GM12878 (cell line): ENCODE results near the gene MTMR6. TPM values are rescaled to one million over a fixed set of nuclear protein-coding genes. Genes with fewer than 3 reads are reported as not detected.

Experiments used
- ATAC-seq: fragments of 200-7000 bp; cut with Tn5 transposase; 3 replicates; pipeline ENCODE4 v1.9.1; 2020; ENCODE audit warnings: mild to moderate bottlenecking, moderate library complexity
- BruUV-seq: library from RNA; stranded (reverse); fragments of 400-500 nt; replicated peaks from 2 replicates; lab custom pipeline; 2021; lab: Mats Ljungman, UMichigan
- CTCF ChIA-PET: fragments of 300-600 bp; sonication (Branson Sonifier 250); formaldehyde crosslinking; extraction: SDS; loops from one replicate; lab custom pipeline; 2021; ENCODE audit warnings: inconsistent platforms; lab: Yijun Ruan, JAX
- POLR2A ChIA-PET: fragments of 350-600 bp; formaldehyde crosslinking; extraction: SDS; loops from one replicate; lab custom pipeline; 2021; ENCODE audit warnings: inconsistent platforms; lab: Charles Lee
- RAD21 ChIA-PET: fragments of 300-600 bp; sonication (Branson Sonifier 250); formaldehyde crosslinking; loops from one replicate; lab custom pipeline; 2023; ENCODE audit warnings: antibody characterized with exemption; ENCODE audit not compliant: unreplicated experiment; lab: Charles Lee
- SMC1A ChIA-PET: fragments of 300-600 bp; sonication (Branson Sonifier 250); formaldehyde crosslinking; loops from one replicate; lab custom pipeline; 2023; ENCODE audit not compliant: unreplicated experiment, uncharacterized antibody; lab: Charles Lee
- DNase-seq: peaks from one replicate; pipeline ENCODE4 v3.0.0-alpha.2; 2011; ENCODE audit warnings: low read depth, low spot score
- FAIRE-seq: peaks from 3 replicates; lab custom pipeline; 2011; peaks lifted over from hg19 to GRCh38; lab: Jason Lieb, UNC
- H2AFZ ChIP-seq: 2 replicates; pipeline ENCODE4 v1.6.0; 2011; ENCODE audit warnings: low read depth, low read length, control low read depth; ENCODE audit not compliant: control insufficient read depth
- H3K27ac ChIP-seq: 2 replicates; pipeline ENCODE4 v1.5.1; 2011; ENCODE audit warnings: control low read depth; ENCODE audit not compliant: control insufficient read depth, insufficient read depth
- H3K27me3 ChIP-seq, 2 experiments: replicated peaks in 1 of 2; 2 replicates each; pipeline versions ENCODE4 v1.6.0 to v1.6.1; 2011; ENCODE audit warnings: low read length in 1 of 2; ENCODE audit not compliant: control insufficient read depth in 2 of 2, insufficient read depth in 2 of 2
- H3K36me3 ChIP-seq, 2 experiments: 2 replicates each; pipeline ENCODE4 v1.5.1; 2011; ENCODE audit warnings: low read length in 1 of 2; ENCODE audit not compliant: control insufficient read depth in 2 of 2, insufficient read depth in 2 of 2
- H3K4me1 ChIP-seq: 2 replicates; pipeline ENCODE4 v1.6.1; 2011; ENCODE audit warnings: mild to moderate bottlenecking, low read length, moderate library complexity, mixed read lengths; ENCODE audit not compliant: control insufficient read depth, insufficient read depth
- H3K4me2 ChIP-seq: 2 replicates; pipeline ENCODE4 v1.6.0; 2011; ENCODE audit warnings: control low read depth; ENCODE audit not compliant: control insufficient read depth, insufficient read depth
- H3K4me3 ChIP-seq: fragments of 200-600 bp; sonication (generic); 2 replicates; pipeline ENCODE4 v1.5.1; 2016
- H3K79me2 ChIP-seq: 2 replicates; pipeline ENCODE4 v1.6.0; 2011; ENCODE audit warnings: low read length; ENCODE audit not compliant: control insufficient read depth, insufficient read depth
- H3K9ac ChIP-seq: 2 replicates; pipeline ENCODE4 v1.8.0; 2011; ENCODE audit warnings: low read length, control low read depth, mixed read lengths; ENCODE audit not compliant: control insufficient read depth, insufficient read depth
- H3K9me3 ChIP-seq: replicated peaks from 3 replicates; pipeline ENCODE4 v1.5.1; 2011; ENCODE audit warnings: mild to moderate bottlenecking, low read length; ENCODE audit not compliant: control insufficient read depth, insufficient read depth
- H4K20me1 ChIP-seq: 2 replicates; pipeline ENCODE4 v1.6.0; 2011; ENCODE audit not compliant: control insufficient read depth, insufficient read depth
- CHD1 ChIP-seq: IDR thresholded peaks from 2 replicates; pipeline ENCODE4 v1.6.1; 2012; ENCODE audit warnings: low read depth, low read length, improper control_type of control experiment
- EP300 ChIP-seq, 2 experiments: fragments of 150-350 bp in 1 of 2; IDR thresholded peaks; 2 replicates each; pipeline ENCODE4 v1.6.1; 2011 to 2012; ENCODE audit warnings: low read depth in 2 of 2, low read length in 2 of 2, borderline replicate concordance in 1 of 2, improper control_type of control experiment in 1 of 2, inconsistent platforms in 1 of 2; ENCODE audit not compliant: control insufficient read depth in 1 of 2
- GABPA ChIP-seq: IDR thresholded peaks from 2 replicates; pipeline ENCODE4 v1.6.1; 2014; ENCODE audit warnings: antibody characterized with exemption, low read depth, mild to moderate bottlenecking, inconsistent platforms
- LARP7 ChIP-seq: fragments of 450-650 bp; IDR thresholded peaks from 2 replicates; pipeline ENCODE4 v1.6.1; 2017; ENCODE audit warnings: mild to moderate bottlenecking
- RAD51 ChIP-seq: fragments of 450-650 bp; IDR thresholded peaks from 2 replicates; pipeline ENCODE4 v1.6.1; 2016; ENCODE audit warnings: moderate library complexity, mild to moderate bottlenecking, inconsistent platforms
- SMAD5 ChIP-seq: IDR thresholded peaks from 2 replicates; pipeline ENCODE4 v1.6.1; 2016; ENCODE audit warnings: antibody characterized with exemption, low read depth
- SMC3 ChIP-seq: IDR thresholded peaks from 2 replicates; pipeline ENCODE4 v1.6.1; 2011; ENCODE audit warnings: low read length, improper control_type of control experiment, borderline replicate concordance
- SPI1 ChIP-seq: IDR thresholded peaks from 2 replicates; pipeline ENCODE4 v1.6.1; 2011; ENCODE audit warnings: low read depth, mild to moderate bottlenecking, low read length, moderate library complexity, borderline replicate concordance; ENCODE audit not compliant: insufficient read depth
- SUPT20H ChIP-seq: IDR thresholded peaks from 2 replicates; pipeline ENCODE4 v1.6.1; 2011; ENCODE audit warnings: low read depth, mild to moderate bottlenecking, low read length, moderate library complexity, borderline replicate concordance; ENCODE audit not compliant: control insufficient read depth
- YBX1 ChIP-seq: fragments of 450-650 bp; IDR thresholded peaks from 2 replicates; pipeline ENCODE4 v1.6.1; 2016; ENCODE audit warnings: antibody characterized with exemption
- ZNF384 ChIP-seq: IDR thresholded peaks from 2 replicates; pipeline ENCODE4 v1.6.1; 2012; ENCODE audit warnings: low read depth, mild to moderate bottlenecking, low read length, improper control_type of control experiment, borderline replicate concordance
- WGBS: methylation state at CpG from one replicate; pipeline ENCODE4 v1.1.6; 2016; ENCODE audit warnings: low lambda C conversion rate; ENCODE audit not compliant: insufficient replicate concordance, insufficient coverage; ENCODE audit errors: missing lambda C conversion rate; 5-methylcytosine and 5-hydroxymethylcytosine counted together
- in situ Hi-C: fragments of 300-500 bp; cut with MboI; formaldehyde crosslinking; loops from 9 replicates; pipeline ENCODE4 v1.14.3; 2018; ENCODE audit warnings: mixed read lengths
- intact Hi-C: fragments of 100-400 bp; cut with micrococcal nuclease; formaldehyde crosslinking; loops from one replicate; pipeline ENCODE4 v1.14.2; 2022; ENCODE audit not compliant: unreplicated experiment
- polyA plus RNA-seq, 11 experiments: library from polyadenylated mRNA; depleted of rRNA in 4 of 11; unstranded in 6 of 11; stranded (reverse) in 5 of 11; fragments of >200 nt; fragmentation: Nextera tagmentation in 4 of 11; fragmentation: Illumina TruSeq in 1 of 11; extraction: Ambion mirVana in 4 of 11; extraction: Trizol in 1 of 11; gene quantifications; 1 replicate in 1 of 11; 2 replicates in 10 of 11; pipeline versions ENCODE4 v1.2.1 to v1.2.3, GENCODE V29; 2011 to 2016; ENCODE audit warnings: inconsistent platforms in 2 of 11, missing spikeins in 2 of 11, low read depth in 1 of 11
- total RNA-seq, 4 experiments: library from RNA; depleted of rRNA in 3 of 4; stranded (reverse); fragments of >200 nt in 3 of 4; fragmentation: Illumina TruSeq in 1 of 4; extraction: Trizol in 1 of 4; gene quantifications; 2 replicates each; pipeline versions ENCODE4 v1.2.1 to v1.2.3, GENCODE V29; 2013 to 2021
- TF ChIP-seq, protein P1 (sequence below): fragments of 450-650 bp; IDR thresholded peaks from 2 replicates; pipeline ENCODE4 v1.6.1; 2017; ENCODE audit warnings: low read depth, mild to moderate bottlenecking, moderate library complexity
- TF ChIP-seq, protein P2 (sequence below): IDR thresholded peaks from 2 replicates; pipeline ENCODE4 v1.6.1; 2012; ENCODE audit warnings: improper control_type of control experiment, low read depth, low read length; ENCODE audit not compliant: insufficient replicate concordance

MTMR6 gene
- total and polyA plus RNA-seq, 10 of the 15 experiments (the other 5 are each of a cell fraction or from before 2014, with no cell fraction given) = 9.8 to 24.2 (median 16.0) TPM

DNA sequence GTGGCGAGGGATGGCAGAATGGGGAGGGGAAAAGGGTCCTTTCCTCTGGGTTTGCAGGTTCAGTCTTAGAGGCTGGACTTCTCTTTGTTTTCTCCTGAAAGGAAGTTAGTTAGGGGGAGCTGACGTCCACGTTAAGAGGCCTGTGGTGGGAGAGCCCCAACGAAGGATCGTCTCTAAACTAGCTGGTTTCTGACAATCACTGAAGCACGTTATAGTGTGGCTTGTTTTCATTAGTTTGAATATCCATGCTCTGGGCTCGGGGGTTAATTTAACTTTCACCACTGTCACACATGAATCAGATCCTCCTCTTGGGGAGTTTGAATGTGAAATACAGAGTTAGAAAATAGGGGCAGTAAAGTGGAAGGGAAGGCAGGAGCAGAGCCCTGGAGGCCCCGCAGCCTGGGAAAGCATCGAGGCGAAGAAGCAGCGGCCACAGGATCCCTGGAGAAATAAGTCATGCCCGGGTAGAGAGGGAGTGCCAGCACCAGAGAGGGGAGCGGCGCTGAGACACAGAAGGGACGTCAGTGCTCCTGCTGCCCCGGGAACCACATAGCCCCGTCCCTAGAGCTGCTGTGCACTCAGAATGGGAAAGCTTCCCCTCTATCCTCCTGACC lies 84.1 kb downstream of the MTMR6 start (continued):
- TF ChIP-seq ZNF384 (no peak), YBX1 (no peak)

DNA sequence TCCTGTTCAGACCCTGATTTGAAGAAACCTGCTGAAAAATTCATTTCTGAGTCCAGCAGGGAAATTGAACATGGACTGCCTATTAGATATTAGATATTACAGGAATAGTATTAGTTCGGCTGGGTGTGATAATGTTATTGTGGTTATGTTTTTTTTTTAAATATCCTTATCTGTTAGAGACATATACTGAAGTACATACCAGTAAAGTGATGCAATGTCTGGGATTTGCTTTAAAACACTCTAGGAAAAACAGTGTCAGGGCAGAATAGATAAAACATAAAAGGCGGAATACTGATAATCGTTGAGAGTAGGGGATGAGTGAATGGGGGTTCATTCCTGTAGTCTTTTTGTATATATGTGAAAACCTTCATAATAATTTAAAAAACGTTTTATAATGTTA lies 86.5 kb downstream of the MTMR6 start:
- RAD21 ChIA-PET = no interaction called here
- intact Hi-C loops (loop anchor here (10.0 kb wide), 1 partner anchor 56 kb away; no protein-coding TSS in a partner anchor), in situ Hi-C loops (no loop called here)
- DNase-seq = no peak
- H3K79me2 ChIP-seq = no peaks in the 10 kb centered on the region
- SMC1A ChIA-PET = no interaction called here
- H3K27me3 ChIP-seq = no peaks in the 10 kb centered on the region; a peak in 1 of 4 replicates
- WGBS = 66% methylated on average over 4 of the region's 4 CpGs
- no peaks in the 10 kb centered on the region for H4K20me1 ChIP-seq
- POLR2A ChIA-PET = no interaction called here
- H3K4me2 ChIP-seq = no peak overlapping the region
- BruUV-seq = no TSS peak
- TF ChIP-seq SUPT20H (no peak), CHD1 (no peak), SMAD5 (no peak), SMC3 (no peak), EP300 (IDR thresholded peaks at IDR 0.05; ENCODE audit: borderline replicate concordance in 1 of 2, control insufficient read depth in 1 of 2, low read depth in 2 of 2, low read length in 2 of 2) (no peak), GABPA (no peak), LARP7 (no peak), RAD51 (no peak), SPI1 (no peak)
- TF ChIP-seq, protein P1, sequence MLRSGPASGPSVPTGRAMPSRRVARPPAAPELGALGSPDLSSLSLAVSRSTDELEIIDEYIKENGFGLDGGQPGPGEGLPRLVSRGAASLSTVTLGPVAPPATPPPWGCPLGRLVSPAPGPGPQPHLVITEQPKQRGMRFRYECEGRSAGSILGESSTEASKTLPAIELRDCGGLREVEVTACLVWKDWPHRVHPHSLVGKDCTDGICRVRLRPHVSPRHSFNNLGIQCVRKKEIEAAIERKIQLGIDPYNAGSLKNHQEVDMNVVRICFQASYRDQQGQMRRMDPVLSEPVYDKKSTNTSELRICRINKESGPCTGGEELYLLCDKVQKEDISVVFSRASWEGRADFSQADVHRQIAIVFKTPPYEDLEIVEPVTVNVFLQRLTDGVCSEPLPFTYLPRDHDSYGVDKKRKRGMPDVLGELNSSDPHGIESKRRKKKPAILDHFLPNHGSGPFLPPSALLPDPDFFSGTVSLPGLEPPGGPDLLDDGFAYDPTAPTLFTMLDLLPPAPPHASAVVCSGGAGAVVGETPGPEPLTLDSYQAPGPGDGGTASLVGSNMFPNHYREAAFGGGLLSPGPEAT = no peak
- TF ChIP-seq, protein P2, sequence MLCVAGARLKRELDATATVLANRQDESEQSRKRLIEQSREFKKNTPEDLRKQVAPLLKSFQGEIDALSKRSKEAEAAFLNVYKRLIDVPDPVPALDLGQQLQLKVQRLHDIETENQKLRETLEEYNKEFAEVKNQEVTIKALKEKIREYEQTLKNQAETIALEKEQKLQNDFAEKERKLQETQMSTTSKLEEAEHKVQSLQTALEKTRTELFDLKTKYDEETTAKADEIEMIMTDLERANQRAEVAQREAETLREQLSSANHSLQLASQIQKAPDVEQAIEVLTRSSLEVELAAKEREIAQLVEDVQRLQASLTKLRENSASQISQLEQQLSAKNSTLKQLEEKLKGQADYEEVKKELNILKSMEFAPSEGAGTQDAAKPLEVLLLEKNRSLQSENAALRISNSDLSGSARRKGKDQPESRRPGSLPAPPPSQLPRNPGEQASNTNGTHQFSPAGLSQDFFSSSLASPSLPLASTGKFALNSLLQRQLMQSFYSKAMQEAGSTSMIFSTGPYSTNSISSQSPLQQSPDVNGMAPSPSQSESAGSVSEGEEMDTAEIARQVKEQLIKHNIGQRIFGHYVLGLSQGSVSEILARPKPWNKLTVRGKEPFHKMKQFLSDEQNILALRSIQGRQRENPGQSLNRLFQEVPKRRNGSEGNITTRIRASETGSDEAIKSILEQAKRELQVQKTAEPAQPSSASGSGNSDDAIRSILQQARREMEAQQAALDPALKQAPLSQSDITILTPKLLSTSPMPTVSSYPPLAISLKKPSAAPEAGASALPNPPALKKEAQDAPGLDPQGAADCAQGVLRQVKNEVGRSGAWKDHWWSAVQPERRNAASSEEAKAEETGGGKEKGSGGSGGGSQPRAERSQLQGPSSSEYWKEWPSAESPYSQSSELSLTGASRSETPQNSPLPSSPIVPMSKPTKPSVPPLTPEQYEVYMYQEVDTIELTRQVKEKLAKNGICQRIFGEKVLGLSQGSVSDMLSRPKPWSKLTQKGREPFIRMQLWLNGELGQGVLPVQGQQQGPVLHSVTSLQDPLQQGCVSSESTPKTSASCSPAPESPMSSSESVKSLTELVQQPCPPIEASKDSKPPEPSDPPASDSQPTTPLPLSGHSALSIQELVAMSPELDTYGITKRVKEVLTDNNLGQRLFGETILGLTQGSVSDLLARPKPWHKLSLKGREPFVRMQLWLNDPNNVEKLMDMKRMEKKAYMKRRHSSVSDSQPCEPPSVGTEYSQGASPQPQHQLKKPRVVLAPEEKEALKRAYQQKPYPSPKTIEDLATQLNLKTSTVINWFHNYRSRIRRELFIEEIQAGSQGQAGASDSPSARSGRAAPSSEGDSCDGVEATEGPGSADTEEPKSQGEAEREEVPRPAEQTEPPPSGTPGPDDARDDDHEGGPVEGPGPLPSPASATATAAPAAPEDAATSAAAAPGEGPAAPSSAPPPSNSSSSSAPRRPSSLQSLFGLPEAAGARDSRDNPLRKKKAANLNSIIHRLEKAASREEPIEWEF = no peak
- no peaks in the 10 kb centered on the region for H3K9me3 ChIP-seq
- no peak overlapping the region for H3K27ac ChIP-seq
- no peak overlapping the region for H3K9ac ChIP-seq
- H2AFZ ChIP-seq = no peak overlapping the region
- no peak overlapping the region for H3K4me3 ChIP-seq
- H3K4me1 ChIP-seq = no peaks in the 10 kb centered on the region
- no peak for FAIRE-seq
- H3K36me3 ChIP-seq = no peaks in the 10 kb centered on the region
- no peak for ATAC-seq
- CTCF ChIA-PET = no interaction called here
